ENCODE measurements around the gene TMOD1.
A peak's percentile ranks its signal among the peaks of the same experiment; 100 is the strongest.
"Not testable (repeated sequence)": the region's sequence is repeated elsewhere in the genome, so short reads cannot be mapped to it uniquely, and the experiment has no call there.

Gene TMOD1

DNA sequence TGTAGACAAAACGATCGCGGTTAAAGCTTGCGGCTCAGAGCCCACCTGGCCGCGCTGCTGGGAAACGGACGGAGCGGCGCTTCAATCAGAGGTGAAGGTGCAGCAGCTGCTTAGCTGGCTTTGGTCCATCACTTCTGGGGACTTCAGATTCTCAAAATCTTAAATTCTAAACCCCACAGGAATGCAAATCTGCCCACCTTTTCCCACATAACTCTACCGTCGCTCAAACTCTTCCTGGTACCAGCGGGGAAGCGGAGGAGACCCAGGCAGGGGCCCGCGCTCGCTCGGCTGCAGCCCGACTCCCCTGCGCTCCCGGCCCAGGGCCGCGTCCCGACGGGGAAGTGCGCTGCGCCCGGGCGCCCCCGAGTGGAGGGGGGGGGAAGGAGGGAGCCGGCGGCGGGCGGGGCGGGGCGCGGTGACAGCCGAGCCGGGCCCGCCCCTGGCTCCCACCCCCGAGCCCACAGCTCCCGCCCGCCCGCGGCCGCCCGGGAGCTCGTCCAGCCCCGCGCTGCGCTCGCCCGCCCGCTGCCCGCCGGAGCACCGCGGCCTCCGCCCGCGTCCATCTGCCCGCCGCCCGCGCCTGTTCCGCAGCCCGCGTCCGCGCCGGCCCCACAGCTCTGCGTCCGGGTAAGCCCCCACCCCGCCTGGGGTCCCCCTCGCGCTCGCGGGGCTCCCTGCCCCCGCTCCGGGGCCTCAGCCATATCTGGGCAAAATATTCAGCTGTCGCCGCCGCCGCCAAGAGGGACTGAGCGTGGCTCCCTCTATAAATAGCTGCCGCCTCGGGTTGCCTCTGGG is at the start of gene TMOD1:
TMOD1 (plus strand) TSS at position 490 of the 795 bp plus-strand sequence. CDS start 22,523 bp downstream, outside the sequence.
- peak in 1 of 2 donors; percentile 28 for DNase-seq (ENCODE audit: low read depth in 2 of 2)

DNA sequence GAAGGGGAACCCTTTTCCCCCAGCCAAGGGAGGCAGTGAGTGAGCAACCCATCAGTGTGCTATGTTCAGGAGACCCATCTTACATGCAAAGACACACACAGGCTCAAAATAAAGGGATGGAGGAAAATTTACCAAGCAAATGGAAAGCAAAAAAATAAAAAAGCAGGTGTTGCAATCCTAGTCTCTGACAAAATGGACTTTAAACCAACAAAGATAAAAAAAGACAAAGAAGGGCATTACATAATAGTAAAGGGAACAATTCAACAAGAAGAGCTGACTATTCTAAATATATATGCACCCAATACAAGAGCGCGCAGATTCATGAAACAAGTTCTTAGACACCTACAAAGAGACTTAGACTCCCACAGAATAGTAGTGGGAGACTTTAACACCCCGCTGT is 47.9 kb upstream of the TMOD1 start:
- DNase-seq (ENCODE audit: low read depth in 2 of 2), result not testable (repeated sequence)

DNA sequence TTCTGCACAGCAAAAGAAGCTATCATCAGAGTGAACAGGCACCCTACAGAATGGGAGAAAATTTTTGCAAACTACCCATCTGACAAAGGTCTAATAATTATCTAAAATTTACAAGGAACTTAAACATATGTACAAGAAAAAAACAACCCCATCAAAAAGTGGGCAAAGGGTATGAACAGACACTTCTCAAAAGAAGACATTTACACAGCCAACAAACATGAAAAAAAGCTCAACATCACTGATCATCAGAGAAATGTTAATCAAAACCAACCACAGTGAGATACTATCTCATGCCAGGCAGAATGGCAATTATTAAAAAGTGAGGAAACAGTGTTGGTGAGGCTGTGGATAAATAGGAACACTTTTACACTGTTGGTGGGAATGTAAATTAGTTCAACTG is 44.6 kb upstream of the TMOD1 start:
- not testable (repeated sequence) for DNase-seq (ENCODE audit: low read depth in 2 of 2)

DNA sequence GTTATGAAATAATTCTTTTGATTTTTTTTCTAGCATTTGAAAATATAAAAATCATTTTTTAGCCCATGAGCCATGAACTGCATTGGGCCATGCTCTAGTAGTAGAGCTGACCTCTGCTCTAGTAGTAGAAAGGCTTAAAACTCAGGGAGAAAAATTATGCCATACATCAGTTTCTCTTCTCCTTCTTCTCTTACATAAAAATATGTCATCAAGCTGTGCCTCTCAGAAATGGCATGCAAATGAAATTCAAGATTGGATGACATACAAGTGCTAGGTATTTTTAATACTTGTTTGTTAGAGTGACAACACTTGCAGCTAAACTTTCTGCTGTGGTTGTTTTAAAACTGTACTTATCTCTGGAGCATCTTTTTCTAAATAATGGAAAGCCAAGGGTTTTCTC is 42.1 kb upstream of the TMOD1 start:
- DNase-seq (ENCODE audit: low read depth in 2 of 2), result no peak

DNA sequence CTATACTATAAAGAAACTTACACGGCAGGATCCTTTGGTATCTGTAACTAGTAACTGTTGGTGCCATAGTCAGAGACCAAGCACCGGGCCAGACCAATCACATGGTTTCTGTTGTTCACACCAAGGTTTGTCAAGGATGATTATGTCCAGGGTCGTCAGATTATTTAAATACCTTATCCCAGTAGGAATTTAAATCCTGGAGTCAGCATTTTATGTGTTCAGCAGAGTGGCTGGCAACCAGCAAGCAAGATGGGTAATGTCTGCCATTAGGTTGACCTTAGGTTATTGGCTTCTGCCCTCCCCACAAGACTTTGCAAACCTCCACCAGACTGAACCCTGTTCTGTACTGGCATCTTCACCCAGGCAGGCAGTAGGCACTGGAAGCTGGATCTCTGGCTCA is 39.3 kb upstream of the TMOD1 start:
- no peak for DNase-seq (ENCODE audit: low read depth in 2 of 2)

DNA sequence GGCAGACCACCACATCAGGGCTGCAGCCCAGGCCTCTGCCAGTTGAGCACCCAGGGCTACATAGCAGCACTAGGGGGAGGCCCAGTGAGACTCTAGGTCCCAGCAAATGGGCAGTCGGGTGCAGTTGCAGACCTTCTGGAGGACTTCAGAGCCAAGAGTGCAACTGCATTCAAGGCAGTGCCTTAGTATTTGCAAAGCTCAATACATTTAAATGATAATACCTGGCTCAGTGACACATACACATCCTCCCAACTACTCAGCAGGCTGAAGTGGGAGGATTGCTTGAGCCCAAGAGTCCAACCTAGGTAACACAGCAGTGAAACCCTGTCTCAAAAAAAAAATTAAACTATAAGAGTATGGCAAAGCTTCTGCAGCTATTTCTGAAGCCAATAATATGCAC is 38.6 kb upstream of the TMOD1 start:
- no peak for DNase-seq (ENCODE audit: low read depth in 2 of 2)

DNA sequence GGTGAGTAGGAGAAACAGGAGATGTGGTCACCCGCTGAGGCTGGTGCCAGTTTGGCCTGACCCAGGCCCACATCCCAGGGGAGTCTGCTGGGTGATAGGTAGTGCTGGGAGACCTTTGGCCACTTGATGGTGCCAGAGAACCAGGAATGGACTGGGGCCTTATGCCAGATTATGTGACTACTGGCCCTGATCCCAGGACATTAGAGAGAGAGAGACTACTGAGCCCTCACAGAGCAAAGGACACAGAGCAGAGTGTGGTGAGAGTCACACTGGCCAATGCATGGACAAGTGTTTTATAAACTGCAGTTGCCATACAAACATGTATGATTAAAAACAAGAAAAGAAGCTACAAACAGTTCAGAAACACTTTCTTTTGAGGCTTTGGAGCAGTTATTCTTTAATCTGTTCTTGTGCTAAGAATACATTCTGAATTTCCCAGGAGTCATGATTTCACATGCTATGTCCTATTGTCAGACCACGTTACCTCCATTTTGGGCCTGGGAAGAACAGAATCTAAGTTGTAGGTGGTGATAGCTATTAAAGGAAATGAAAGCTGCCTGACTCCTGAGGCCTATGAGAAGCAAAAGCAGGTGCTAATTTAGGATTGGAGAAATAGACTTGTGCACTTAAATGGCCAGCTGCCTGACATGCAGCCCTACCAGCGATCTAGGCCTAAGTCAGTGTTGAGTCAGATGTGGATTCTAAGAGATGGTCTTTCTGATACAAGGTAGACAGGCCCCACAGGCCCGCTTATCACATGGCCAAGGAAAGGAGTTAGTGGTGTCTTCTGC is 32.6 kb upstream of the TMOD1 start:
- DNase-seq (ENCODE audit: low read depth in 2 of 2), result peak; percentile 4 to 11

DNA sequence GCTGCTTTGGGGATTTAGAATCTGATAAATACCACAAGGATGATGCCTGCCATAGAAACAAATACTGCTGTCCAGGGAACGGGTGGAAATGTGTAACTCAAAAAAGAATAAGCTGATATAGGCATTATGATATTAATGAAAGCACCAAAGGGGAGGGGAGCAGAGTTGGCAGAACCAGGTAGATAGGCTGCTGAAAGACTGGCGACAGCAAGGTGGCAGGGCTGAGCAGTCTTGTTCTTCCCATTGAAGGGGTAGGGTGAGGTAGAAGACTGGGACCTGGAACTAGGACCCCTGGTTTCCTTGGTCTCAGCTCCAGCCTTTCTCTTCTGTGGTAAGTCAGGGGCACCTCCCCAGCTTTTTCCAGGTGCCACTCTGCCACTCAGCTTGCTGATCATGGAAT is 31.4 kb upstream of the TMOD1 start:
- DNase-seq (ENCODE audit: low read depth in 2 of 2), result no peak

DNA sequence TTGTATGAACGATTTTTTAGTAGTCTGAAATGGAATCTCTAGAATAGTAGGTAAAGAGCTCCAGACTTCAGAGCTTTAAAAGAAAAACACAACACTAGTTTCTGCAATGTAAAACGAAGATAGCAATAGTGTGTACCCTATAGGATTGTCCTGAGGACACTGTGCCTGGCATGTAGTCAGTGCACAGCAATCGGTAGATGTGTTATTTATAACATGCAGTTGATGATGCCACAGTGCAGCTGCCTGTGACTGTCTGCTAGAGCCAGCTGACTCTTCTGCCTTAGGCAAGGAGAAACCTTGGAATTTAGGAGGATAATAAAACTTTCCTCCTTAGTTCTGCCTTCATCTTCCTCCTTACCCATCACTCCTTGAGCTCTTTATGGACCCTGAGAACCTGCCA is 27.7 kb upstream of the TMOD1 start:
- no peak for DNase-seq (ENCODE audit: low read depth in 2 of 2)

DNA sequence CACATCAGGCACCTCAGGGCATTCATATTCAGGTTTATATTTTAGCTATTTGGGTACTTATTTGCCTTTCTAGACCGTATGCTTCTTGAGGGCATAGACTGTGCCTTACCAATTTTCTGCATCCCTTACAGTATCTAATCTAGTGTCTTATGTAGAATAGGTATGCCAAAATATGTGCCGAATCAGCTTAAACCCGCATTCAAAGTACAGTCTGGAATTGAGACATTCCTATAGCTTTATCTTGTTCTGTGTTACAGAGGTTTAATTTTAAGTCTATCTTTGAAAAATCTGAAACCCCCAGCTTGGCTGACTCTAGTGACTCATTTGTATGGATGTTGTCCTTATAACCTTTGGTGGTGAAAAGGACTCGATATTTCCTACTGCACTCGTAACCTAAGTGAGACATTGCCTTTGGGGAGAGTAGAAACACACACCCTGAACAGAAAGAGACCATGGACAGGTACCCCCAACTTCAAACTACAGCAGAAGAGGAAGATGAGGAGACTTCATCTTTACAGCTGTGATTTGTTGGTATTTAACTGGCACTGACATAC is 27.0 kb upstream of the TMOD1 start:
- DNase-seq (ENCODE audit: low read depth in 2 of 2), result no peak

DNA sequence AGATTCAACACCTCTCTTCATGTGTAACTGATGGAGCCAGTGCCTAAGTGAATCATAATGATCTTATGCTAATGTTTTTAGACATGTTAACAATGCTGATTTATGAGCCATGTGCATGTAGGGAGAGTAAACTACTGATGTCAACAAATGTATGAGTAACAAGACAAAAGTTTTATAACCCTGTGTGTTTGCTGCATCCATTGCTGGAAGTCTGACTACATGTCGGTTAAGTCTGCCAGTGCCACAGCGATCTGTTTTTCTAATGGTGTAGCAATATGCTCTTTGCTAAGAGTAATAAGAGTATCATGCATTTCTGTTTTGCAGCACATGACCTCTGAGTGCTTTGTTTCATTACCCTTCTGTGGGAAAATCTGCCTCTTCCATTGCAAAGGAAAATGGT is 26.4 kb upstream of the TMOD1 start:
- no peak for DNase-seq (ENCODE audit: low read depth in 2 of 2)

DNA sequence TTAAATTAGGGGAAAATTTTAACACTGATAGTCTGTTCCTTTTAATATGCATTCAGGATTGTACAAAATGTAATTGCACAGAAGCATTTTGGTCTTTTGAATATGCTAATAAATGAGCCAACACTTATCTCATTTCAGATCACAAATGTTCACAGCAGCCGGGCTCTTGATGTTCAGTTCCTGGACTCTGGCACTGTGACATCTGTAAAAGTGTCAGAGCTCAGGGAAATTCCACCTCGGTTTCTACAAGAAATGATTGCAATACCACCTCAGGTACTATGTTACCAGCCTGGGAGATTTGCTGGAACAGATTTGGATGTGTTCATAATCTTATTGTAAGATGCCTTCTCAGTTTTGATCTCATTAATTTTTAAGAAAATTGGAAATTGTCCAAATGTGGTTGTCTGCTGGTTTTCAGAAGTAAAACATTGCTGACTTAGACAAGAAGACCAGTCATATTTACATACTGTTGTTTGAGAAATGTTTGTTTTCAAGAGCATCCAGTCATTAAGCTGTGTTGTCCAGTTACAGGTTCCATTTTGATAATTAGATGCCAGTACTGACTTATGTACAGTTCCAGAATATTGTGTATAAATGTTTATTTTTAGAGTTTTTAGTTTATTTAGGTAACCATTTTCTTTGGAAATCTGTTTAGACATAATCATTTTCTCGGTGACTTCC is 23.0 kb upstream of the TMOD1 start:
- DNase-seq (ENCODE audit: low read depth in 2 of 2), result no peak

DNA sequence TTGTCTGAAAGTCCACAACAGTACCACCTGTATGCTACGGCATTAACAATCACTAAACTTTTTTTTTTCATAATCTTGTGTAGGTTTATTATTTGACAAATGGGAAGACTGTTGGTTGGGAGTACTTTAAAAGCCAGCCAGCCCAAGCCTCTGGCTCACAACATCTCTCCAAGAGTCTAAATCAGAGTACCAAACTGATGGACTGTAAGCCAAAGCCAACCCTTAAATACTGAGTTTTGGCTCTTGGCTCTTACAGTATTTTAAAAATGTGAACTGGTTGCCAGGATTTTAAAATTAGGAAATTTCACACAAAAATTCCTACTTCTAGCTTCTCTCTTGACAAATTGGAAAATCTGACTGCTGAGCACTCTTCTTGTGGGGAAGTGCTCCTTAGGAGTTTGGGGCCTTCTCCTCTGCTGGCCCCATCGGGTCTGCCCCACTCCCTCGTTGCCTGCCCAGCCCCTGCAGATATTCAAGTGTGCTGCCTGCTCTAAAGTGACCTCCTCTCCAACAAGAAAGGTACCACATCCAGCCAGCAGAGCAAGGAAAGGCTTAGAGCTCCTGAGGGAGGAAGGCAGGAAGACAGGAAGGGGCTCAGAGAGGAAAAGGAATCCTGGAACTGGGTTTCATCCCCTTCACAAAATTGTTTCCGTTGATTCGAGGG is 21.8 kb upstream of the TMOD1 start:
- DNase-seq (ENCODE audit: low read depth in 2 of 2), result no peak

DNA sequence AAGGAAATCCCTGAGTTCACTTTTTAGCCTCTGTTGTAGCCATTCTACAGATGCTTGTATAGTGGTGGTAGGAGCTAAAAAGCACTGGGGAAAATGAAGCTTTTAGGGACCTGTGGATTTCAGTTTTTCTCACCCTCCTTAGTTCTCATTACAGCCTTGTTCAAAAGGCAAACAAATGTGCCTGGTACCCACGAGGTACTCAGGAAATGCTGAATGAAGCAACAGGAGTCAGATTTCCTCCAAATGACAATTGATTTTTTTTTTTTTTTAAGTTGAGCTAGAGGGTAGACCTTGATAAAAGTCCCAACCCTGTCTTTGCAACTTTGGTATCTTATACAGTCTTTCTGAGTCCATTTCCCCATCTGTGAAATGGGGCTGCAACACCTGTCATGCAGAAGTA is 21.3 kb upstream of the TMOD1 start:
- DNase-seq (ENCODE audit: low read depth in 2 of 2), result no peak

DNA sequence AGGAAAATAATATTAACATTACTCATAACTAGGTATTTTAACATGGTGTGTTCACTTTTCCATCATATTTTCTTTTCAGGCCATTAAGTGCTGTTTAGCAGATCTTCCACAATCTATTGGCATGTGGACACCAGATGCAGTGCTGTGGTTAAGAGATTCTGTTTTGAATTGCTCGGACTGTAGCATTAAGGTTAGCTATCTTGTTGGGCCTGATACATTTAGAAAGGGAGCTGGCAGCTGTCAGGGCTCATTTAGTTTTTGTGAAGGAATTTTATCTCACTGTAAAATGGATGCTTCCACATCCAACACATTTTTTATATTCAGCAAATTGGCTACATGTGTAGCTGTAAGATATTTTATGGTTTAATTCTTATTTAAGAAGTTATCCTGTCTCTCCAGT is 20.7 kb upstream of the TMOD1 start:
- no peak for DNase-seq (ENCODE audit: low read depth in 2 of 2)

DNA sequence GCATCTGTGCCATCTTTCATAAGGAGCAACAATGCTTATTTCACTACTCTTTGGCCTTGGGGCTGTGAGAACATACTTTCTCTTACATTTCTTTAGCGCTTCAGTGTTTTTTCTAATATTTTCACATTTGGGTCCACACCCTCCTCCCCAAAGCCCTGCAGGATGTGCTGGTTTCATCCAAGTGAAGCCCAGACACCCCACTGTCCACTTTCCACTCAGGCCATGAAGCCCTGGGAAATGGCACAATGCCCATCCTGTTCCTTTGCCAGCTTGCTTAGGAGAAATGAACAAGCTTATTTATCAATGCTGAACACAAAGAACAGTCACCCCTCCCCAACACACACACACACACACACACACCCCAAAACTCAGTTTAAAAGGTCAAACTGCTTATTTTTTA is 17.3 kb upstream of the TMOD1 start:
- no peak for DNase-seq (ENCODE audit: low read depth in 2 of 2)

DNA sequence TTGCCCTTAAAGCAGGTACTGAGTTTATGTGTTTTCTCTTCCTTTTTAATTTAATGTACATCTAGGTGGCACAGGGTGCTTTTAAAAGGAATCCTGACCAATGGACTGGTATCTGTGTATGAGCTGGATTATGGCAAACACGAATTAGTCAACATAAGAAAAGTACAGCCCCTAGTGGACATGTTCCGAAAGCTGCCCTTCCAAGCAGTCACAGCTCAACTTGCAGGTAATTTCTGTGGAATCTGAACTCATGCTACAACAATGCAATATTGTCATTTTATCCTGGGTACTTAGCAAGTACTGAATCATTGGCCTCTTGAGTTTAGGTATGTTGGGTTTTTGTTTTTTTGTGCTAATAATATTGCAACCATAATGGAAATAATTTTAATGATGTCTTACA is 14.4 kb upstream of the TMOD1 start:
- no peak for DNase-seq (ENCODE audit: low read depth in 2 of 2)

DNA sequence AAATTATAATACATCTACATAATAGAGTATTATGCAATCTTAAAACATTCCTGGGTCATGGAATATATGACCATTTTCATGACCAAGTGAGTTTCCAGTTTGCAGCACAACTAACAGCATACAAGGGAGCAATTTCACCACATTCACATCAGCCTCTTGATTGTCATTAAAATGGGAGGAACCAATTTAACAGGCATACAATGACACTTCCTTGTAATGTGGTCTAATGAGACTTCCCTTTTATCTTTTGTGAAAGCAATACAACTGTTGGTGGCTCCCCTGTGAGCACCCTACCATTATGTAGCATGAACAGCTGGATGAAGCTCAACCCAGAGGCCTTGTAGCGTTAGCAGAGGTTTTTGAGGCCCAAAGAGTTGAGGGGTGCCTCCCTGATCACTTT is 13.6 kb upstream of the TMOD1 start:
- DNase-seq (ENCODE audit: low read depth in 2 of 2), result no peak

DNA sequence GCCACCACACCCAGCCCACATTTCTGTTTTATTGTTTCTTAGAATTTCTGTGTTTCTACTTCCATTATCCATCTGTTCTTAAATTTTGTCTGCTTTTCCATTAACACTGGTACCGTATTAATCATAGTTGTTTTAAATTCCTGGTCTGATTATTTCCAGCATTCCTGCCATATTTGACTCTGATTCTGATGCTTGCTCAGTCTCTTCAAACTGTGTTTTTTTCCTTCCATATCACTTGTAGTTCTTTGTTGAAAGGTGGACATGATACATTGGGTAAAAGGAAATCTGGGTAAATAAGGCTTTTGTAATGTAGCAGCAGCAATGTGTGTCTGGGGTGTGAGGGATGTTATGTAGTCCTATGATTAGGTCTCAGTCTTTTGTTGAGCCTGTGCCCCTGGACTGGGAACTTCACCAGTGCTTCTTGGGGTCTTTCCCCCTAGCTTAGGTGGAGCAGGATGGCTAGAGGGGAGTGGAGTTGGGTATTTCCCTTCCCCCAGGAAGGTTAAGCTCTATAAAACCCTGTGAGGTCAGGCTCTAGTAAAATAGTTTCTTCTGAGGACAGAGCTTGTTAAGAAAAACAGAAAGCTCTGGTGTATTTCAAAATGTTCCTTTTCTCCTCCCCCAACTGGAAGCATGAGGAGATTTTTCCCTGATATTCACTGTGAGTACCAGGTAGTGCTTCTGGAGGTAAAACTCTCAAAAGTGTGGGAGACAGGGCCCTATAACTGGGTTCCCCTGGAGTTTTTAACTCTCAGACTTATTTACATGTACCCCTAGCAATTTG is 10.1 kb upstream of the TMOD1 start:
- no peak for DNase-seq (ENCODE audit: low read depth in 2 of 2)

DNA sequence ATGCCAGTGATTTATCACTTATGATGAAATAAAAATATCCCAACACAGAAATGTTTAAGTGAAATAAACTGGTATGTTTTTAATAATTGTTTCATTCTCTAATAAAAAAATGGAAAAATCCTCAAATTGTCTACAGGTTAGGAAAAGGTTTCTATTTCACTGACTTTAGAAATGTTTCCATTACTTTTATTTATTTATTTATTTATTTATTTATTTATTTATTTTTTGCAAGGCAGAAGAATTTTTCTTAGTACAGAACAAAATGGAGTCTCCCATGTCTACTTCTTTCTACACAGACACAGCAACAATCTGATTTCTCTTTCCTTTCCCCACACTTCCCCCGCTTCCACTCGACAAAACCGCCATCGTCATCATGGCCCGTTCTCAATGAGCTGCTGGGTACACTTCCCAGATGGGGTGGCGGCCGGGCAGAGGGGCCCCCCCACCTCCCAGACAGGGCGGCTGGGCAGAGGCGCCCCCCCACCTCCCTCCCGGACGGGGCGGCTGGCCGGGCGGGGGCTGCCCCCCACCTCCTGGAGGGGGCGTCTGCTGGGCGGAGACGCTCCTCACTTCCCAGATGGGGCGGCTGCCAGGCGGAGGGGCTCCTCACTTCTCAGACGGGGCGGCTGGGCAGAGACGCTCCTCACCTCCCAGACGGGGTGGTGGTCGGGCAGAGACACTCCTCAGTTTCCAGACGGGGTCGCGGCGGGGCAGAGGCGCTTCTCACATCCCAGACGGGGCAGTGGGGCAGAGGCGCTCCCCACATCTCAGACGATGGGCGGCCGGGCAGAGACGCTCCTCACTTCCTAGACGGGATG is 3.7 kb upstream of the TMOD1 start:
- DNase-seq (ENCODE audit: low read depth in 2 of 2), result not testable (repeated sequence)

All from stimulated activated CD8-positive, alpha-beta memory T cell treated with anti-CD3 and anti-CD28 coated beads, Interleukin-15, amount 100 ng/mL, for 48 hours (primary cell).